Hepatocyte (in vitro differentiated cells): ENCODE data around the gene CNNM4.

Experiments used
- EZH2 ChIP-seq: fragments of 200-600 bp; sonication (generic); IDR thresholded peaks from 2 replicates; pipeline ENCODE4 v1.6.1; 2016; ENCODE audit warnings: antibody characterized with exemption, mild to moderate bottlenecking, borderline replicate concordance
- TF ChIP-seq, protein P1 (sequence below): fragments of 200-600 bp; sonication (generic); IDR thresholded peaks from 2 replicates; pipeline ENCODE4 v1.5.1; 2016; ENCODE audit warnings: antibody characterized with exemption, mild to moderate bottlenecking; ENCODE audit not compliant: poor library complexity

DNA sequence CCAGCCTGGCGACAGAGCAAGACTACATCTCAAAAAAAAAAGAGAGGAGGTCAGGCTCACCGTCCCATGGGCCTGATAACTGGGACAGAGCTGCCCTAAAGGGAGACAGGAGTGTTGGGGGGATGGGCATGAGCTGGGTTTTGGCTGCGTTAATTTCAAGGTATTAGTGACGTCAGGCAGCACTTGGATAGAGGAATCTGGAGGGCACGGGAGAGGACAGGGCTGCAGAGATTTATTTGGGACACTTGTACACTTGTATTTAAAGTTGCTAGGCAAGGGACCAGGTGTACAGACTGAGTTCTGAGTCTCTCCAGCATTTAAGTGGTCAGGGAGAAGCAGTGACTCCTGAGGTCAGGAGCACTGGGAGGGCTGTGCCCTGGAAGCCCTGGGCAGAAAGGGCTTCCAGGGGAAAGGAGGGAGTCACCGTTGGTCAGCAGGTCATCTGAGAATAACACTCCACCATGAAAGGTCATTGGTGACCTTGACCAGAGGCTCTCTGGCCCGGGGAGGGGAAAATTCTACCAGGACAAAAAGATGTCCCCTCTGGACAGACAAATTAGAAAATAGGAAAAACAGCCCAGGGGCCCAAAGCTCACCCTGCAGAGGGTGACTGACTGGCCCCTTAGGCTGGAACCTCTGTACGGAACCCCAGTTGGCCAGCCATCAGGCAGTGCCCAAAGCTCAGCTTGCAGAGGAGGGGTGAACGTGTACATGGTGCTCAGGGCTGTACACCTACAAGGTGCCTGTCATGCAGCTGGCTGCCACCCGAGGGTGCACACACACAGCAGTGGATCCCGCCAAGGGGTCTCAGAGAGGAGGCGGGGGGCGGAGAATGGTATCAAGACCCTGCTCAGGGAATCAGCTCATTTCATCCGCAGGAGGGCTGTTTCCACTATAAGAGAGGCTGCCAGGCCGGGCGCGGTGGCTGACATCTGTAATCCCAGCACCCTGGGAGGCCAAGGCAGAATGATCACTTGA, 32.4 kb downstream of the CNNM4 start:
- TF ChIP-seq, protein P1, sequence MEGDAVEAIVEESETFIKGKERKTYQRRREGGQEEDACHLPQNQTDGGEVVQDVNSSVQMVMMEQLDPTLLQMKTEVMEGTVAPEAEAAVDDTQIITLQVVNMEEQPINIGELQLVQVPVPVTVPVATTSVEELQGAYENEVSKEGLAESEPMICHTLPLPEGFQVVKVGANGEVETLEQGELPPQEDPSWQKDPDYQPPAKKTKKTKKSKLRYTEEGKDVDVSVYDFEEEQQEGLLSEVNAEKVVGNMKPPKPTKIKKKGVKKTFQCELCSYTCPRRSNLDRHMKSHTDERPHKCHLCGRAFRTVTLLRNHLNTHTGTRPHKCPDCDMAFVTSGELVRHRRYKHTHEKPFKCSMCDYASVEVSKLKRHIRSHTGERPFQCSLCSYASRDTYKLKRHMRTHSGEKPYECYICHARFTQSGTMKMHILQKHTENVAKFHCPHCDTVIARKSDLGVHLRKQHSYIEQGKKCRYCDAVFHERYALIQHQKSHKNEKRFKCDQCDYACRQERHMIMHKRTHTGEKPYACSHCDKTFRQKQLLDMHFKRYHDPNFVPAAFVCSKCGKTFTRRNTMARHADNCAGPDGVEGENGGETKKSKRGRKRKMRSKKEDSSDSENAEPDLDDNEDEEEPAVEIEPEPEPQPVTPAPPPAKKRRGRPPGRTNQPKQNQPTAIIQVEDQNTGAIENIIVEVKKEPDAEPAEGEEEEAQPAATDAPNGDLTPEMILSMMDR: no peak
- TF ChIP-seq EZH2: no peak
